Fibroblast of villous mesenchyme (primary cell): ENCODE data around the gene ISG20L2. TPM values are rescaled to one million over a fixed set of nuclear protein-coding genes. Genes with fewer than 3 reads are reported as not detected.
A peak's percentile ranks its signal among the peaks of the same experiment; 100 is the strongest.

Experiments
- DNase-seq: peaks from one replicate; pipeline ENCODE4 v3.0.0-alpha.2; 2010; ENCODE audit warnings: low read depth
- H3K4me3 ChIP-seq: 2 replicates; pipeline ENCODE4 v1.5.1; 2011; ENCODE audit warnings: low read depth, mild to moderate bottlenecking, low read length
- total RNA-seq: library from RNA; depleted of rRNA; stranded (reverse); fragments of >200 nt; gene quantifications from 2 replicates; pipeline ENCODE4 v1.2.3, GENCODE V29; 2012
- TF ChIP-seq, protein P1 (sequence below): IDR thresholded peaks from 2 replicates; pipeline ENCODE4 v1.5.1; 2012; ENCODE audit warnings: low read depth, mild to moderate bottlenecking, low read length; ENCODE audit not compliant: insufficient read depth

The ISG20L2 gene
- total RNA-seq, 1 donor = 22.9 TPM

DNA sequence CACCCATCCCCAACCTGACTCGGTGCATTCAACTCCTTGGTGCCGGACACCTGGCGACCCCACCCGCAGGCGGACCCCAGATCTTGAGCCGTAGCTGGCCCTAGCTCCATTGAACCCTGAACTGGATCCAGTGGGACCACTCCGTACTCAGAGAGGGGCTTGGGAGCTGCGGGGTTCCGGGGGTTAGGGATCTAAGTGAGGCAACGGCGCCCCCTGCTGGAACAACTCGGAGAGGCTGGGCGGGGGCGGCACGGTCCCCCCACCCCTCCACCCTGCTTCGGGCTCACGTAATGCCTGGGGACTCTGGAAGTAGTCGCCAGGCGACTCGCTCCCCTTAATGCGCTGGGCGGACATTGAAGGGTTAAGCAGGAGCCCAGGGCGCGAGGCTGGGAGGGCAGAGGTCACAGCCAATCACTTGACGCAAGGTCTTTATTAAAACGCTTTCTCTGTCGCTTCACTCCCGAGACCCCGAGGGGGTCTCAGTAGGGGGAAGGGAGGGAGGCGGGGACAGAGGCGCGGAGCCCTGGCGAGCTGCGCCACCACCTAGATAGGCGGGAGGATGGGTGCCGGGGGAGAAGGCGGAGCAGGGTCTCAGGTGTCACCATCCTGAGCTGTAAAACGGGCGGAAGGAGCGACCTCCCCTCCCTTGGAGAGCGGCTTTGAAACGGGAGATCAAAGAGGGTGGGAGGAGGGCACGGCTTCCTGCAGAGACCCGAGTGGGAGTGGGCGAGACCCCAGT is 22.5 kb downstream of the ISG20L2 start:
- TF ChIP-seq, protein P1, sequence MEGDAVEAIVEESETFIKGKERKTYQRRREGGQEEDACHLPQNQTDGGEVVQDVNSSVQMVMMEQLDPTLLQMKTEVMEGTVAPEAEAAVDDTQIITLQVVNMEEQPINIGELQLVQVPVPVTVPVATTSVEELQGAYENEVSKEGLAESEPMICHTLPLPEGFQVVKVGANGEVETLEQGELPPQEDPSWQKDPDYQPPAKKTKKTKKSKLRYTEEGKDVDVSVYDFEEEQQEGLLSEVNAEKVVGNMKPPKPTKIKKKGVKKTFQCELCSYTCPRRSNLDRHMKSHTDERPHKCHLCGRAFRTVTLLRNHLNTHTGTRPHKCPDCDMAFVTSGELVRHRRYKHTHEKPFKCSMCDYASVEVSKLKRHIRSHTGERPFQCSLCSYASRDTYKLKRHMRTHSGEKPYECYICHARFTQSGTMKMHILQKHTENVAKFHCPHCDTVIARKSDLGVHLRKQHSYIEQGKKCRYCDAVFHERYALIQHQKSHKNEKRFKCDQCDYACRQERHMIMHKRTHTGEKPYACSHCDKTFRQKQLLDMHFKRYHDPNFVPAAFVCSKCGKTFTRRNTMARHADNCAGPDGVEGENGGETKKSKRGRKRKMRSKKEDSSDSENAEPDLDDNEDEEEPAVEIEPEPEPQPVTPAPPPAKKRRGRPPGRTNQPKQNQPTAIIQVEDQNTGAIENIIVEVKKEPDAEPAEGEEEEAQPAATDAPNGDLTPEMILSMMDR = peak; percentile 77
- peak; percentile 70 for DNase-seq
- peak overlapping the region; percentile 63 for H3K4me3 ChIP-seq

DNA sequence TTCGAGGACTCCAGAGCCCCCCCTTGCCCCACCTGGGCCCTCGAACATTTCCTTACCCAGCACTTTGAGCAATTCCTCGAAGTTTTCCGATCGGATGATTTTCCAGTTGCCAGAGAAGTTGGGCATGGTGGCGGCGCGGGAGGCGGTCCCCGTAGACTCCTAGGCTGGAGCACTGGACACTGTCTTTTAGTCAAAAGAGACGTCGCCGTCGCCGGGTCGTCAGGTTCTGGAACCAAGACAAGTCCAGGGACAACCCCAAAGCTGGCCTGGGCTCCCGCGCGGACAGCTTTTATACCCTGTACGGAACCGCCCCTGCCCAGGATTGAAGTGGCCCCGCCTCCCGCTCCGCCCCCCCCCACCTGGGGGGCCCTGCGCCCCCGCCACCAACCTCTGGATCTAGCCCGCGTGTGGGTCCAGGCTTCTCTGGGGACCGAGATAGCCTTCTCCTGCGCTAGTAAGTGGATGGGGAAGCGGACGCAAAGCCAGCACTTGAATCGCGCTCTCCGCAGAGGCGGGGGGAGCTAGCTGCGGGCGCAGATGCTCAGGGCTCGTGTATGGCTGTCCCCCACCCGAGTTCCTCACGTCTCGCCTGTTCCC is 23.1 kb downstream of the ISG20L2 start, which contains the start of gene CRABP2:
Gene CRABP2 (minus strand): TSS at position 263 of the 597 bp plus-strand sequence. CDS start 137 bp downstream, at position 126.
- peak within 1 kb of the TSS; percentile 63 for H3K4me3 ChIP-seq
- TF ChIP-seq, protein P1 = no peak
- DNase-seq = peak; percentile 44

DNA sequence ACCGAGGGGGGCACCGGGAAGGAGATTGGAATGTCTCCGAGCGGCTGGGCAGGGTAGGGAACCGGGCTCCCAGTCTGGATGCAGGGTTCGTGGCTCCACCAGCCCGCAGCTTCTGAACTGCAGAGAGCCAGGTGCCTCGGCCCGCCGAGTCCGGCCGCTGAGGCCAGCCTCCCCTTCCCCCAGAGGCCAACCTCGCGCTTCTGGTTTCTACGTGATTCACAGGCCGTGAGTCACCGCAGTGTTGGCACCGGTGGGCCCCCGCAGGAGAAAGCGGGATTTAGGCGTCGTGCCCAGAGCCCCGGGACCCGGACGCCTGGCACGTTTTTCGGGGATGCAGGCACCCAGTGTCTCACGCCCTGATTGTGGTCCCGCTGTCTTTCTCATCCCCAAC is 23.6 kb downstream of the ISG20L2 start:
- peak; percentile 65 for DNase-seq
- peak overlapping the region; percentile 63 for H3K4me3 ChIP-seq
- TF ChIP-seq, protein P1 = no peak

DNA sequence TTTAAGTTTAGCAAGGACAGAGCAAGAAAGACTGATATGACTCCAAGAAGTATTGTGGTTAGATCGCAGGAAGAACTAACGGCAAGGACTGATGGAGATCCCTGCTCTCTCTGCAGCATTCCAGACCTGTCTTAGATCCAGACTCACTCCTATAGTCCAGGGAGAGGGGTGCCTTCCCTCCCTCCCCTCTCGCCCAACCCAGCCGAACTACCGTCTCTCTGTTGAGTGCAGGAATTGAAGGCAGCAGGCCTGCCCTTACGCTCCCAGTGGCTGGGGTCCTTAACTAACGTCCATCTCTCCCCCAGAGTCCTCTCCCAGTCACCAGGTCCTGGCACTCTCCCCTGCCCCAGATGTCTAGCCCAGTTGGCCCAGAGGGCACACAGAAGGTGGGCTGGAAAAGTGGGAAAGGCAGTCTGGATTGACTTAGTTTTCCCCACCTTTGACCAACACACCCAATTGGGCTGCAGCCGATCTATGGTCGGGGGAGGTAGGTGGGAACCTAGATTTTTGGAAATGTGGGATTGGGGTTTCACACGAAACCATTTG is 24.3 kb downstream of the ISG20L2 start:
- TF ChIP-seq, protein P1 = no peak
- no peak for DNase-seq
- H3K4me3 ChIP-seq = peak overlapping the region; percentile 63

DNA sequence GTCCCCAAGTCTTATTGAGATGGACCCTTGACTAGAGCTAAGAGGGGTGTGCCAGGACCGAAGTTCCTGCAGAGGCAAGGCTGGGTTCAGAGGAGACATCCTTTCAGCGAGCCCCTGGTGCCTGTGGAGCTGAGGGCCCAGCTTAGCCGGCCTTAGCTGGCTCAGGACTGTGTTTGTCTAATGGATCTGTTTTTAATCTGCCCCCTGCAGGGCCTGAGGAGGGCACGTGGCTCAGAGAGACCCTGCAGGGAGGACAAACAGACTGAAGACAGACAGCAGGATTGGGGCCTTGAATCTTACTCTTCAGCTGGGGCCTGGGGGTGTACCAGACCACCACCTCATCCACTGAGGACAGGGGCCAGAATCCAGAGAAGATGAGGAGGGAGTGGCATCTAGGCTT is 24.8 kb downstream of the ISG20L2 start:
- DNase-seq = no peak
- H3K4me3 ChIP-seq = peak overlapping the region; percentile 63
- TF ChIP-seq, protein P1 = no peak

DNA sequence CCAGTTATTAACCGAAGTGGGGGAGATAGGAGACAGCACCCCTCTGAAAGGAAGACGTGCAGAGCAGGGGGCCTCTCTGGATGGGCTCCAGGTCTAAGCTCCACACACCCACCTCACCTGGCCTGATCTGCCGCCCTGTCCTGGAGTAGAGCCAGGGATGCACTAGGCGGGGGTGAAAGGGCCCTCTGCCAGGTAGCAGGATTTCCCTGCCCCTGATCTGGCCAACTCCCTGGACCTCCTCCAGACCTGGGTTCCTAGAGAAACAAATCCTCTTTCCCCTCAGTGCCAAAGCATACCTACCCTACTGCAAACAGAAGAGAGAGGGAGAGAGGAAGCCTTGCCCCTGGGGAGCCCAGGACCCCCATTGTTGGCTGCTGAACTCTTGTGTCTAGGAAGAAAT is 25.2 kb downstream of the ISG20L2 start:
- DNase-seq = no peak
- H3K4me3 ChIP-seq = peak overlapping the region; percentile 63
- TF ChIP-seq, protein P1 = no peak
